ENCODE data around the gene FBXO4. TPM values are rescaled to one million over a fixed set of nuclear protein-coding genes. Genes with fewer than 3 reads are reported as not detected.
"Not testable (repeated sequence)": the region's sequence is repeated elsewhere in the genome, so short reads cannot be mapped to it uniquely, and the experiment has no call there.

The FBXO4 gene
- total and polyA plus RNA-seq, 2 of the 8 experiments (the other 6 are each of a cell fraction or from before 2014, with no cell fraction given), result 0.60 to 0.88 TPM

GRCh38 chr5:41940641-41941040 lies 15.6 kb downstream of the FBXO4 start (continued):
- no peak for TF ChIP-seq RNF2 (IDR thresholded peaks at IDR 0.05; ENCODE audit: borderline replicate concordance, low read depth, low read length, missing control alignments, poor library complexity, severe bottlenecking)
- no peak for TF ChIP-seq EP300 (IDR thresholded peaks at IDR 0.05; ENCODE audit: borderline replicate concordance in 1 of 2, low read depth in 2 of 2, low read length in 2 of 2)

GRCh38 chr5:41945332-41945955 lies 20.4 kb downstream of the FBXO4 start:
- H4K5ac ChIP-seq (ENCODE audit: insufficient read length, low read depth, low read length); H4K20me1 ChIP-seq (replicated peaks in 1 of 2; ENCODE audit: control insufficient read depth in 1 of 2, insufficient read depth in 2 of 2, low read length in 2 of 2); H3K9ac ChIP-seq (replicated peaks in 1 of 4; ENCODE audit: extremely low read depth in 1 of 4, low read depth in 3 of 4, low read length in 3 of 4); H2AFZ ChIP-seq (ENCODE audit: low read length); H3K79me1 ChIP-seq (ENCODE audit: low read depth, low read length); H3K23me2 ChIP-seq (ENCODE audit: low read depth, low read length); H4K91ac ChIP-seq (replicated peaks; ENCODE audit: insufficient read length, low read length); H3K79me2 ChIP-seq (ENCODE audit: control insufficient read depth in 1 of 2, insufficient read depth in 2 of 2, low read length in 2 of 2); H3K23ac ChIP-seq (ENCODE audit: insufficient read length); H3K56ac ChIP-seq (replicated peaks; ENCODE audit: insufficient read length, low read depth, low read length); FAIRE-seq; H3K9me3 ChIP-seq (ENCODE audit: insufficient read depth in 2 of 2, low read depth in 1 of 2, low read length in 1 of 2); H2AK5ac ChIP-seq (ENCODE audit: low read depth, low read length); CTCF ChIA-PET (ENCODE audit: partially characterized antibody); H2BK20ac ChIP-seq (ENCODE audit: low read length); H3K4me3 ChIP-seq (ENCODE audit: extremely low read depth in 1 of 4, insufficient read depth in 2 of 4, low read depth in 3 of 4, low read length in 4 of 4); H2BK15ac ChIP-seq (ENCODE audit: low read length); H3K18ac ChIP-seq (ENCODE audit: extremely low read depth, low read length); H3K27ac ChIP-seq (ENCODE audit: low read depth, low read length); H4K8ac ChIP-seq (ENCODE audit: extremely low read depth, insufficient read depth, low read length); H3K14ac ChIP-seq (ENCODE audit: insufficient read length); H3K4ac ChIP-seq (replicated peaks; ENCODE audit: insufficient read length, low read depth, low read length); H2BK12ac ChIP-seq (ENCODE audit: low read depth, low read length); H2BK120ac ChIP-seq (replicated peaks; ENCODE audit: low read depth, low read length); H3K4me1 ChIP-seq (replicated peaks in 1 of 4; ENCODE audit: control insufficient read depth in 3 of 4, insufficient read depth in 4 of 4, low read length in 3 of 4); H3K4me2 ChIP-seq (ENCODE audit: insufficient read depth in 1 of 2, low read depth in 2 of 2, low read length in 2 of 2); H3K36me3 ChIP-seq (ENCODE audit: control insufficient read depth in 2 of 4, insufficient read depth in 4 of 4, low read length in 3 of 4); H2BK5ac ChIP-seq (ENCODE audit: low read depth, low read length); DNase-seq (ENCODE audit: low read depth in 1 of 2, low spot score in 2 of 2); H3K27me3 ChIP-seq (replicated peaks in 1 of 4; ENCODE audit: control insufficient read depth in 3 of 4, extremely low read depth in 1 of 4, insufficient read depth in 3 of 4, low read length in 3 of 4): not testable (repeated sequence)
- 90% methylated on average over 7 of the region's 7 CpGs; no CpG with 5 or more reads in 1 of the 2 experiments for WGBS, 2 experiments (ENCODE audit: extremely low coverage in 1 of 2, insufficient coverage in 1 of 2, insufficient read length in 1 of 2, insufficient replicate concordance in 2 of 2, low coverage in 1 of 2, low lambda C conversion rate in 2 of 2, missing lambda C conversion rate in 1 of 2)
- POLR2A ChIA-PET (ENCODE audit: partially characterized antibody), result interaction anchor here (0.7 kb wide), 1 partner anchor 390 kb away, joined by 3 read pairs; no protein-coding TSS in a partner anchor

Measured in H1 (cell line).